ENCODE measurements around the gene COL21A1. TPM values are rescaled to one million over a fixed set of nuclear protein-coding genes. Genes with fewer than 3 reads are reported as not detected.

Gene COL21A1
- total RNA-seq, 4 donors from 2014 or later = 0.47 to 0.67 TPM; not detected in 2

DNA sequence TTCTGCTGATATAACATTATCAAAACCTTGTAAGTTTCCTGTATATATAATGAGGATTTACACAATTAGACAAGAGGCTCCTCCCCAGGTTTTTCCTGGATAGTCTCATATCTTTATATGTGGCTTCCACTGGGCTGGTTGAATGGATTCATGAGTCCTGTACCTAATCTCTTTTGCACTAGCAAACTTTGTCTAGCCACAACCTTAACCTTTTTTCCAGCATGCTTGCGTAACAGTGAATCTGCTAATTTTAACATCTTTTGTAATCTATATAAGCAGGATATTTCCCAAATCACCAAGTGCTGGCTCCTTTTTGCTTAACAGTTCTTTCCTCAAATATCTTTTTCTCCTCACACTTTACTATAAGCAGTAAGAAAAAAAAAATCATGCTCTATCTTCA lies 153.6 kb downstream of the COL21A1 start:
- DNase-seq = no peak
- TF ChIP-seq POLR2A (IDR thresholded peaks at IDR 0.05) = no peak
- TF ChIP-seq, protein P1, sequence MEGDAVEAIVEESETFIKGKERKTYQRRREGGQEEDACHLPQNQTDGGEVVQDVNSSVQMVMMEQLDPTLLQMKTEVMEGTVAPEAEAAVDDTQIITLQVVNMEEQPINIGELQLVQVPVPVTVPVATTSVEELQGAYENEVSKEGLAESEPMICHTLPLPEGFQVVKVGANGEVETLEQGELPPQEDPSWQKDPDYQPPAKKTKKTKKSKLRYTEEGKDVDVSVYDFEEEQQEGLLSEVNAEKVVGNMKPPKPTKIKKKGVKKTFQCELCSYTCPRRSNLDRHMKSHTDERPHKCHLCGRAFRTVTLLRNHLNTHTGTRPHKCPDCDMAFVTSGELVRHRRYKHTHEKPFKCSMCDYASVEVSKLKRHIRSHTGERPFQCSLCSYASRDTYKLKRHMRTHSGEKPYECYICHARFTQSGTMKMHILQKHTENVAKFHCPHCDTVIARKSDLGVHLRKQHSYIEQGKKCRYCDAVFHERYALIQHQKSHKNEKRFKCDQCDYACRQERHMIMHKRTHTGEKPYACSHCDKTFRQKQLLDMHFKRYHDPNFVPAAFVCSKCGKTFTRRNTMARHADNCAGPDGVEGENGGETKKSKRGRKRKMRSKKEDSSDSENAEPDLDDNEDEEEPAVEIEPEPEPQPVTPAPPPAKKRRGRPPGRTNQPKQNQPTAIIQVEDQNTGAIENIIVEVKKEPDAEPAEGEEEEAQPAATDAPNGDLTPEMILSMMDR (IDR thresholded peaks at IDR 0.05) = no peak
- no peaks in the 10 kb centered on the region for H3K36me3 ChIP-seq

DNA sequence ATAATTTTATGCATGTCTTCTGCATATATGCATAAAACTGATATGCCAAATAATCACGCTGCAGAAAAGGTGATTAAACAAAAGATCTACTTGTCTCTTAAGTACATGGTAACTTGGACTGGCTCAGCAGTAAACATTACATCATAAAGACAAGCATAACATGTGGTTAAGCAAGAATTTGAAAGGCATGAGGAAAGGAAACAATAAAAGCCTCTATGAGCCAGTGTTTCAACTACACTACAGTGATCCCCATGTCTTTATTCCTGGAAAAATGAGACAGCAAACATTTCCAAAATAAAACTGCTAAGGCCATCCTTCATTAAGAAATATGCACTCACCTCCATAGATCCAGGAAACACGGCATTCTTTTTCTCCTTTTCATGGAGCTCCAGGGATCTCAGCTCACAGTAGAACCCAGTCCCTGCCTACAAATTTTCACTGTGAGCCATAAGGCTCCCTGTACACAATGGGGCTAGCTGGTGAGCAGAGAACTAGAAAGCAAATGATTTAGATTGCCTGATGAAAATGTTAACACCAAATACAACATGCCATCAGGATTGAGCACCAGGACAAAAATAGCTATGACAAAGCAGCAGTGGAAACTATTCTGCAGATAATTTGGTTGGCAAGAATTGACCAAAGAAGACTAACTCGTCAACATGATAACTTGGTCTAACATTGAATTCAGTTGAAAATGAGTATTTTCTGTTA lies 156.1 kb downstream of the COL21A1 start:
- TF ChIP-seq POLR2A (IDR thresholded peaks at IDR 0.05) = no peak
- TF ChIP-seq, protein P1 (IDR thresholded peaks at IDR 0.05) = no peak
- H3K27ac ChIP-seq = no peak overlapping the region
- H3K4me3 ChIP-seq = no peak overlapping the region
- H3K9me3 ChIP-seq = no peaks in the 10 kb centered on the region
- no peaks in the 10 kb centered on the region for H3K4me1 ChIP-seq
- no peak for DNase-seq
- no peaks in the 10 kb centered on the region for H3K27me3 ChIP-seq
- H3K36me3 ChIP-seq = no peaks in the 10 kb centered on the region

More for the DNA sequence above, 153.6 kb downstream of the COL21A1 start:
- Histone ChIP-seq H3K27ac (no peak overlapping the region), H3K9me3 (no peaks in the 10 kb centered on the region), H3K4me3 (no peak overlapping the region), H3K4me1 (no peaks in the 10 kb centered on the region), H3K27me3 (no peaks in the 10 kb centered on the region)

DNA sequence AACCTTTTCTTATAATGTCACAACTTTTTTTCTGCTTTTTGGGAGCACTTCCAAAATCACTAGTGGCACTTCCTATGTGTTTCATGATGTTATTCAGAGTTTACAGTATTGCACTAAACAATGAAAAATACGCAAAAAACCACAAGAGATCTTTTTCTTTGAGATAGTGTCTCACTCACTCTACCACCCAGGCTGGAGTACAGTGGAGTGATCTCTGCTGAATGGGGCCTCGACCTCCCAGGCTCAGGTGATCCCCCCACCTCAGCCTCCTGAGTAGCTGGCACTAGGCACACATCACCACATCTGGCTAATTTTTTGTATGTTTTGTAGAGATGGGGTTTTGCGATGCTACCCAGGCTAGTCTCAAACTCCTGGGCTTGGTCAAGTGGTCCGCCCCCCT lies 158.7 kb downstream of the COL21A1 start:
- no peak overlapping the region for H3K4me3 ChIP-seq
- no peaks in the 10 kb centered on the region for H3K27me3 ChIP-seq
- no peak for DNase-seq
- H3K4me1 ChIP-seq = no peaks in the 10 kb centered on the region
- no peak for TF ChIP-seq POLR2A (IDR thresholded peaks at IDR 0.05)
- TF ChIP-seq, protein P1 (IDR thresholded peaks at IDR 0.05) = no peak
- H3K9me3 ChIP-seq = no peaks in the 10 kb centered on the region
- H3K36me3 ChIP-seq = no peaks in the 10 kb centered on the region
- no peak overlapping the region for H3K27ac ChIP-seq

DNA sequence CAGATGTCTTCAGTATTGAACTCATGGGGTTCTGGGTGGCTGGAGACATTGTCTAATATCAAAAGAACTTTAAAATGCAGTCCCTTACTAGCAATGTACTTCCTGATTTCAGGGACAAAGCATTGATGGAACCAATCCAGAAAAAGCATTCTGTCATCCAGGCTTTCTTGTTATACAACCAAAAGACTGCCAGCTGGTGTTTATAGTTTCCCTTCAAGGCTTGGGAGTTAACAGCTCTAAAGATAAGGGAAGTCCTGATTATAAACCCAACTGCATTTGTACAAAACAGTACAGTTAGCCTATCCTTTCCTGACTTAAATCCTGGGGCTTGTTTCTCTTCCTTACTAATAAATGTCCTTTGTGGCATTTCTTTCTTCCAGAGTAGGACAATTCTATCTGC lies 160.0 kb downstream of the COL21A1 start:
- H3K9me3 ChIP-seq = no peaks in the 10 kb centered on the region
- no peaks in the 10 kb centered on the region for H3K4me1 ChIP-seq
- no peak overlapping the region for H3K4me3 ChIP-seq
- no peaks in the 10 kb centered on the region for H3K36me3 ChIP-seq
- no peak overlapping the region for H3K27ac ChIP-seq
- no peaks in the 10 kb centered on the region for H3K27me3 ChIP-seq
- TF ChIP-seq POLR2A (IDR thresholded peaks at IDR 0.05) = no peak
- TF ChIP-seq, protein P1 (IDR thresholded peaks at IDR 0.05) = no peak
- no peak for DNase-seq

DNA sequence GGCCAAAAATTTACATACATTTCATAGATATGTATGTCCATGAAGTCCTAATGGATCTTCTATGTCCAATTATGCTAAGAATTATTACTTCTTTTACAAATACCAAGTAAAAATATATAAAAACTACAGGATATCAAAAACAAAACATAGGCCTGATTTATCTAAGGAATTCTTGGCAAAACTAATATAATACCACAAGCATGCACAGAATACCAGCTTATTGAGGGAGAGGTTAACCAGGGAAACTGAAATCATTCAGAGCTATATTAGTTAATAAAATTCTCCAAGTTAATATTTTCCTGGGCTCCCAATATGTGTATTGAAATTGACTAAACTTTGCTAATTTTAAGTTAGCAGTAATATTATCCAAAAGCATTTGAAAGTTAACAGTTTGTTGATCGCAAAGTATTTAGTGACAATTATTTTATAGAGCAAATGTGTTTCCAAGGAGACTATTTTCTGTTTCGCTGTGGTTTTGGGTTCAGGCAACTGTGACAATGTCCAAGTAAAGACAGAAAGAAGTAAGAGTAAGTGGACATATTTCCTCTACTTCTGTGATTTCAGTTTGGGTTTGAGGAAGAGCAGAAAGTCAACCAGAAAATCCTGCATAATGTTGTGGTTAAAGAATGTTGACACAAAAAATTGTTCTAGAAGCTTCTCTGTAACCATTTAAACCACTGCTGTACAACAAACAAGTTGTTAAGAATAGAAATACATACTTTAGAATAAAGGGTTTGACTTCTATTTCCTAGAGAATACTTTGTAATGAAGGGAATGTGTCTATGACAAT lies 167.4 kb downstream of the COL21A1 start:
- Histone ChIP-seq H3K9me3 (no peaks in the 10 kb centered on the region), H3K4me1 (no peaks in the 10 kb centered on the region), H3K27ac (no peak overlapping the region), H3K27me3 (no peaks in the 10 kb centered on the region), H3K36me3 (no peaks in the 10 kb centered on the region), H3K4me3 (no peak overlapping the region)
- no peak for DNase-seq
- TF ChIP-seq POLR2A (IDR thresholded peaks at IDR 0.05) = no peak
- TF ChIP-seq, protein P1 (IDR thresholded peaks at IDR 0.05) = no peak
